Omental fat pad (tissue), 4 donors: ENCODE measurements around the gene SDK1. TPM values are rescaled to one million over a fixed set of nuclear protein-coding genes. Genes with fewer than 3 reads are reported as not detected.
A peak's percentile ranks its signal among the peaks of the same experiment; 100 is the strongest.

Experiments
- ATAC-seq: fragments of 150-250 bp; one replicate; pipeline ENCODE4 v1.9.1; 2016; ENCODE audit warnings: mild to moderate bottlenecking, moderate library complexity; ENCODE audit not compliant: low FRiP score
- DNase-seq: peaks from one replicate; pipeline ENCODE4 v3.0.0-alpha.2; 2019; ENCODE audit warnings: low spot score
- CTCF ChIP-seq, 3 donors: fragments of 450-650 bp; IDR thresholded peaks; one replicate each; pipeline ENCODE4 v1.5.1; 2016 to 2017; ENCODE audit warnings: antibody characterized with exemption in 3 of 3, mild to moderate bottlenecking in 3 of 3, moderate library complexity in 2 of 3
- total RNA-seq, 4 donors: library from RNA; depleted of rRNA; stranded (reverse); fragments of >200 nt; gene quantifications; one replicate each; pipeline ENCODE4 v1.1.0, GENCODE V29; 2016

SDK1 gene
- total RNA-seq, 4 donors from 2014 or later, result 2.5 to 14.7 (median 5.4) TPM

GRCh38 chr7:3436112-3436511 lies 135.1 kb downstream of the SDK1 start:
- TF ChIP-seq CTCF (IDR thresholded peaks at IDR 0.05), result no peak
- no peak for ATAC-seq
- DNase-seq, result no peak

GRCh38 chr7:3436746-3437145 lies 135.7 kb downstream of the SDK1 start:
- DNase-seq (no peak), ATAC-seq (no peak)
- TF ChIP-seq CTCF (IDR thresholded peaks at IDR 0.05), result no peak

GRCh38 chr7:3437467-3437866 lies 136.4 kb downstream of the SDK1 start:
- no peak for DNase-seq
- TF ChIP-seq CTCF (IDR thresholded peaks at IDR 0.05), result no peak
- ATAC-seq, result no peak

- TF ChIP-seq CTCF (IDR thresholded peaks at IDR 0.05), result no peak
- DNase-seq (no peak), ATAC-seq (no peak)
These were observed 137.3 kb downstream of the SDK1 start for GRCh38 chr7:3438352-3438751.

GRCh38 chr7:3439333-3440030 lies 138.4 kb downstream of the SDK1 start:
- DNase-seq (no peak), ATAC-seq (peak; percentile 96)
- TF ChIP-seq CTCF (IDR thresholded peaks at IDR 0.05), result no peak

- ATAC-seq, result no peak
- TF ChIP-seq CTCF (IDR thresholded peaks at IDR 0.05), result no peak
- DNase-seq, result no peak
These were observed 139.5 kb downstream of the SDK1 start for GRCh38 chr7:3440509-3440908.

- ATAC-seq (no peak), DNase-seq (no peak)
- TF ChIP-seq CTCF (IDR thresholded peaks at IDR 0.05), result no peak
These were observed 142.7 kb downstream of the SDK1 start for GRCh38 chr7:3443716-3444115.
